ENCODE measurements around the gene GOSR2.

- TF ChIP-seq CTCF (IDR thresholded peaks at IDR 0.05): no peak
- no peak for TF ChIP-seq POLR2A (IDR thresholded peaks at IDR 0.05)
Measured at GRCh38 chr17:46886310-46886663, 36.7 kb upstream of the GOSR2 start.

Data from tibial nerve (tissue), 3 donors.